Glutamatergic neuron (in vitro differentiated cells): ENCODE measurements around the gene SUPT7L. TPM values are rescaled to one million over a fixed set of nuclear protein-coding genes. Genes with fewer than 3 reads are reported as not detected.

Source experiments
- DNase-seq: peaks from one replicate; pipeline ENCODE4 v3.0.0; 2022
- H3K27ac Mint-ChIP-seq: one replicate; pipeline ENCODE4 v1.8.0; 2020; ENCODE audit warnings: mild to moderate bottlenecking, mixed read lengths, inconsistent platforms; ENCODE audit not compliant: unreplicated experiment
- H3K27me3 Mint-ChIP-seq: one replicate; pipeline ENCODE4 v1.8.0; 2020; ENCODE audit warnings: mild to moderate bottlenecking, moderate library complexity, mixed read lengths, inconsistent platforms; ENCODE audit not compliant: unreplicated experiment
- H3K36me3 Mint-ChIP-seq: one replicate; pipeline ENCODE4 v1.8.0; 2020; ENCODE audit warnings: mild to moderate bottlenecking, mixed read lengths, inconsistent platforms; ENCODE audit not compliant: unreplicated experiment
- H3K4me1 Mint-ChIP-seq: one replicate; pipeline ENCODE4 v1.8.0; 2020; ENCODE audit warnings: mild to moderate bottlenecking, low read depth, mixed read lengths, inconsistent platforms; ENCODE audit not compliant: unreplicated experiment
- H3K4me3 Mint-ChIP-seq: one replicate; pipeline ENCODE4 v1.8.0; 2020; ENCODE audit warnings: mild to moderate bottlenecking, mixed read lengths, inconsistent platforms; ENCODE audit not compliant: unreplicated experiment
- H3K9me3 Mint-ChIP-seq: one replicate; pipeline ENCODE4 v1.8.0; 2020; ENCODE audit warnings: mild to moderate bottlenecking, moderate library complexity, mixed read lengths, inconsistent platforms; ENCODE audit not compliant: unreplicated experiment
- CTCF ChIP-seq: fragments of 200-600 bp; sonication (generic); IDR thresholded peaks from one replicate; pipeline ENCODE4 v1.5.0; 2021; ENCODE audit not compliant: partially characterized antibody, unreplicated experiment
- total RNA-seq: library from RNA; stranded (reverse); fragmentation: NEBNext Ultra II Directional; extraction: Animal tissue kit (Norgen Biotek cat#: 25700); gene quantifications from one replicate; pipeline ENCODE4 v1.2.1, GENCODE V29; 2021; ENCODE audit not compliant: unreplicated experiment

Gene SUPT7L
- total RNA-seq, 1 donor from 2014 or later: 47.4 TPM

- peaks cover 2% of the 10 kb centered on the region for H3K9me3 Mint-ChIP-seq
- no peak for TF ChIP-seq CTCF
- DNase-seq: no peak
- peak overlapping the region; percentile 100 for H3K27ac Mint-ChIP-seq
- H3K36me3 Mint-ChIP-seq: no peaks in the 10 kb centered on the region
- peak overlapping the region; percentile 100 for H3K4me3 Mint-ChIP-seq
- peaks cover 10% of the 10 kb centered on the region for H3K4me1 Mint-ChIP-seq
- H3K27me3 Mint-ChIP-seq: peaks cover 4% of the 10 kb centered on the region
Measured at GRCh38 chr2:27664154-27664574, 750 bp upstream of the SUPT7L start.

GRCh38 chr2:27661371-27661770, 2.0 kb downstream of the SUPT7L start:
- Mint-ChIP-seq H3K27me3 (peaks cover 4% of the 10 kb centered on the region), H3K4me3 (no peak overlapping the region)

DNA sequence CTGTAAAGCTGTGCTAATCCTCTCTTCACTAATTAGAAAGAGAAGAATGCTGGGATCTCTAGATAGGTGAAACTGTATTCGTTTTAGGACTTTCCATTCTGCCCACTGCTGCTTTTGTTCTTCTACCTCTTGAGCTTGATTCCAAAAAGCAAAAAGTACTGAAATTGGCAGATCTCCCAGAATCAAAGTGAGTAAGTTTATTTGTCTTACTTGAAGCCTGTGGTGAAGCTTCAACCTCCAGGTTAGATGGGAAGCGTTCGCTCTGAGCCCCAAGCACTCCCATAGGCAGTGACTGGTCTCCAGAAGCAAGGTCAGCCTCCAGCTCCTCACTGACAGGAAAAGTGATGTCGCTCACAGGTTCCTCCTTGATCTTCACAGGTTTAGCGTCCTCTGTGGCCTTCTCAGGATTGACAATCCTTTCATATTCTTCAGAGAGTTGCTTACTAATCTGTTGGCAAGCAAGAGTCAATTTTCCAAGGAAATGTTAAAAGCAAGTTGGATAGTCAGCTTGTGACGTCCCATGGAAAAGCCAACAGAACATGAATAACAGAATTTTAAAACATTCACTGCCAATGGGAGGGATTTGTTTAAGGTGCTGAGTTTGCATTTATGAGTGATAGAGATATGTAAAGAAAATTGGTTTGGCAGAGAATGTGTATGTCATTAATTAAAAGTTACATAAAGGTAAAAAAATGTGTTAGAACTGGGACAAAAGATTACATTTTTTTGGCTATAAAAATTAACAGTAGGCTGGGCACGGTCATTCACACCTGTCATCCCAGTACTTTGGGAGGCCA, 8.1 kb downstream of the SUPT7L start:
- Mint-ChIP-seq H3K9me3 (no peaks in the 10 kb centered on the region), H3K4me3 (no peak overlapping the region), H3K27ac (no peak overlapping the region), H3K27me3 (no peaks in the 10 kb centered on the region), H3K4me1 (no peaks in the 10 kb centered on the region), H3K36me3 (no peaks in the 10 kb centered on the region)
- no peak for TF ChIP-seq CTCF
- no peak for DNase-seq

More at GRCh38 chr2:27661371-27661770, 2.0 kb downstream of the SUPT7L start:
- H3K27ac Mint-ChIP-seq: no peak overlapping the region
- no peak for DNase-seq
- no peak for TF ChIP-seq CTCF
- H3K9me3 Mint-ChIP-seq: peaks cover 2% of the 10 kb centered on the region
- H3K4me1 Mint-ChIP-seq: peaks cover 10% of the 10 kb centered on the region
- H3K36me3 Mint-ChIP-seq: no peaks in the 10 kb centered on the region

- no peaks in the 10 kb centered on the region for H3K36me3 Mint-ChIP-seq
- DNase-seq: no peak
- no peak overlapping the region for H3K4me3 Mint-ChIP-seq
- no peak overlapping the region for H3K27ac Mint-ChIP-seq
- H3K9me3 Mint-ChIP-seq: no peaks in the 10 kb centered on the region
- H3K27me3 Mint-ChIP-seq: no peaks in the 10 kb centered on the region
- H3K4me1 Mint-ChIP-seq: no peaks in the 10 kb centered on the region
- TF ChIP-seq CTCF: no peak
Measured at GRCh38 chr2:27653397-27653796, 10.0 kb downstream of the SUPT7L start.

DNA sequence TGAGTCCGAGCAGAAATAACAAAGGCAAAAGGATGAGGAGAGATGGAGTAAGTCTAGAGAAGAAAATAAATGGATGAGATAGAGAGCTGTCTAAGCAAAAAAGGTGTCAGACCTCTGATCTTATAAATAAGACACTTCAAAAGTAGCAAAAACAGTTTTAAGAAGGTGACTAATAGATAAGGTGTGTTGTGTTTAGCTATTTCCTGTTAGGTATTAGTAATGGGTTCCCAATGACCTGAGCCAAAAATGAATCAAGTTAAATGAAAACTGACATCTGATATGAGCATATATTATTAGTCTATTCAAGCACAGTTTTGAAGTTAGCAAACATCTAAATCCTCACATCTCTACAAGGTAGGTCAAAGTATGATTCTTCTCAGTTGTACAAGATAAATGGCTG, 10.6 kb downstream of the SUPT7L start:
- no peaks in the 10 kb centered on the region for H3K27me3 Mint-ChIP-seq
- no peaks in the 10 kb centered on the region for H3K36me3 Mint-ChIP-seq
- H3K4me1 Mint-ChIP-seq: no peaks in the 10 kb centered on the region
- no peak for DNase-seq
- TF ChIP-seq CTCF: no peak
- H3K9me3 Mint-ChIP-seq: no peaks in the 10 kb centered on the region
- no peak overlapping the region for H3K4me3 Mint-ChIP-seq
- H3K27ac Mint-ChIP-seq: no peak overlapping the region
